HTR-8/SVneo (cell line): Measurements from ENCODE around the gene CHD2.
"Not testable (repeated sequence)": the region's sequence is repeated elsewhere in the genome, so short reads cannot be mapped to it uniquely, and the experiment has no call there.

Source experiments
- DNase-seq: peaks from one replicate; pipeline ENCODE4 v3.0.0; 2011; ENCODE audit warnings: low spot score, mixed read lengths; ENCODE audit not compliant: insufficient read length
- FAIRE-seq: peaks from 2 replicates; lab custom pipeline; 2011; peaks lifted over from hg19 to GRCh38; lab: Jason Lieb, UNC

Gene CHD2

GRCh38 chr15:92903966-92904721 lies 4.0 kb downstream of the CHD2 start:
- FAIRE-seq (peak; percentile 84), DNase-seq (peak; percentile 81)

- no peak for FAIRE-seq
- DNase-seq: no peak
Measured at GRCh38 chr15:92904722-92905571, 4.8 kb downstream of the CHD2 start.

GRCh38 chr15:92906020-92906419 lies 5.9 kb downstream of the CHD2 start:
- no peak for FAIRE-seq
- no peak for DNase-seq

DNA sequence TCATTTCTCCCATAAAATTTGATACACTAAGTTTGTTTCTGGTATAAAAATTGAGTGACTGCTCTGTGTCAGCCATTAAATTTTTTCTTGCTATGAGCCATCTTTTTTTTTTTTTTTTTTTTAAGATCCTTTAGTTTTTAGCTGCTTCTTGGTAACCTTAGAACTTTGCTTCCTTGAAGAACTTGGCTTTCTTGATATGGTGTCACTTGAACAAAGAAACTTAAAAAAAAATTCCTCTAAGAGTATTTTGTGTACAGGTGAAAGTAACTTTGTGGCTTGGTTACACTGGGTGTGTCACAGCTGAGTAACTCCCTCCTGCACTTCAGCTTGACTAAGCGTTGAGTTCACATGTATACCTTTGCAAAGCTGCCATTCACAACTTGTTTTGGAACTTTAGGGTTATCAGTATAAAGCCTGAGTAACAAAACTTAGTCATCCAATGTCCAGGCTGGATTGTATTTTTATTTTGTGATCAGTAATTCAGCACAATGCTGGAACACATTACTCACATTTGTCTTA lies 6.5 kb downstream of the CHD2 start:
- no peak for FAIRE-seq
- no peak for DNase-seq

- no peak for FAIRE-seq
- DNase-seq: no peak
Measured at GRCh38 chr15:92907229-92907628, 7.1 kb downstream of the CHD2 start.

DNA sequence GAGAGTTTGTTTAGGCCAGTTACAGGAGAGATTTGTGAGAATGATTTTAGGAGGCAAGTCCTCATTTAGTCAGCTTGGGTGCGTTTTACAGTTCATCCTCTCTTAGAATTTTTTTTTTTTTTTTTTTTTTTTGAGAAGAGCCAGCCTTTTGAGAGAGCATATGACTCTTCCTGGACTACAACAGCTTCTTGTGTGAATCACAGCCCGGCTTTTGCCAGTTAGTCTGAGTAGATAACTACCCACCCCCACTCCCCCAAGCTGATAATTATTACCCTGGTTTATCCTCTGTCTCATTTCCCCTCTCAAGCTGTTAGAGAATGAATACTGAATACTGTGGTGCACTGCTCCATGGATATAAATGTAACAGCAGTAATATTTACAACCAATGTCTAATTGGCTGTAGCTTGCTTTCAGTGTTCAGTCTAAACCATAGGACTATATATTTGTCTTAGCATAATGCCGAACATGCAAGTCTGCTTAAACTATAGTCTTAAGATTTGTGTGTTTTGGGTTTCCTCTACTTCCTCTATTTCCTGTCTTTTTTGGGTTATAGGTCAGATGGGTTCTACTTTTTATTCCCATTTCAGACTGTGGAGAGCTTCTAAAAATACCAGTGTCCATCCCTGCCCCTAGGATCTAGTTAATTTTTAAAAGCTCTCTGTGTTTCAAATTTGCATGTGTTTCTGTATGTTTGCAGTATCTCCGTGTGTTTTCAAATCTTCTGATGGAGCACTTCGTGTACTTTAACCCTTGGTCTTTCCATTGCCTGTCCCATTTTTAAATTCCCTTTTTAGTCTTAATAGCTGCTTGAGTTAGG lies 8.0 kb downstream of the CHD2 start:
- DNase-seq: no peak

DNA sequence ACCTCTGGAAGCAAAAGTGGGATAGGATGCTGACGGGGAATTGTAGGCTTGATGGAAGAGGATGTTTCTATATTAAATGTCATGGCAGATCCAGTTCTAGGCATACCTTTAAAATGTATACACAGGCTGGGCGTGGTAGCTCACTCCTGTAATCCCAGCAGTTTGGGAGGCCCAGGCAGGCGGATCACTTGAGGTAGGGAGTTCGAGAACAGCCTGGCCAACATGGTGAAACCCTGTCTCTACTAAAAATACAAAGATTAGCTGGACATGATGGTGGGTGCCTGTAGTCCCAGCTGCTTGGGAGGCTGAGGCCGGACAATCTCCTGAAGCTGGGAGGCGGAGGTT lies 8.6 kb downstream of the CHD2 start:
- FAIRE-seq: no peak

More for the DNA sequence above, 8.0 kb downstream of the CHD2 start:
- no peak for FAIRE-seq

GRCh38 chr15:92909136-92909781 lies 9.1 kb downstream of the CHD2 start:
- DNase-seq: no peak
- FAIRE-seq: no peak

More for the DNA sequence above, 8.6 kb downstream of the CHD2 start:
- no peak for DNase-seq

GRCh38 chr15:92910451-92910850 lies 10.3 kb downstream of the CHD2 start:
- no peak for DNase-seq
- no peak for FAIRE-seq

DNA sequence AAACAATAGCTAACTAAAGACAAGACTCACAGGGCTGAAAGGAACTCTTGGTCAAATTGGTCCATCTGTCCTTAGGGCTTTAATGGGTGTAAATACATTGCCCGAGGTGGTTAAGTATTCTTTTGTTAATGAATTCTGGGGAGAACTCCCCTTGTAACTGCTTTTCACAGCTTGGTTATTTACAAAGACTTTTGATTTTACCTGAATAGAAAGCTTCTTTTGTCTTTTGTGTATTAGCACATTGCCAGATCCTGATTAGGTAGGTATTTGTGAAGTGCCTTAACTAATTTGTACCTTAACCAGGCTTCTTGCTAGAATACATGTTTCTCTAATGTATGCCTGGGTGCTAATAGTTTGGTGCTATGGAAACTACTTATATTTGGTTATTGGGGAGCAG lies 14.0 kb downstream of the CHD2 start:
- FAIRE-seq (no peak), DNase-seq (no peak)

DNA sequence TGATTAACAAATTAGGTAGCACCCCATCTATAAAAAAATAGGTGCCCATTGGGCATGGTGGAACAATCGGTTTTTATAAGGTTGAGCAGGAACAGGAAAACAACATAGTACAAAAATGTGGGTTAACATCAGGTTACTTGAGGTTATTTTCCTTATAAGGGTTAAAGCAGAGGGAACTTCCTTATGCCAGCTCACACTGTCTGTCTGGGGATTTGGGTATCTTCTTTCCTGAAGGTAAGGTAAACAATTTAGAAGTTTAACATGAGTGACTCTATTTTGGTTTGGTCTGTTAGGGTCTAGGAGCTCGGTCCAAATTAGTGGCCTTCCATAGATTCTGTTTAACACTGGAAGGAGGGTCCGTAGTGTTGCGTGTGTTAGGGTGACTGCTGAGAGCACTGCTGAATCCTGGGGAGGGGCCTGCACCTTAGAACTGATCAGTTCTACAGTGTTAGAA lies 14.7 kb downstream of the CHD2 start:
- FAIRE-seq (no peak), DNase-seq (no peak)

DNA sequence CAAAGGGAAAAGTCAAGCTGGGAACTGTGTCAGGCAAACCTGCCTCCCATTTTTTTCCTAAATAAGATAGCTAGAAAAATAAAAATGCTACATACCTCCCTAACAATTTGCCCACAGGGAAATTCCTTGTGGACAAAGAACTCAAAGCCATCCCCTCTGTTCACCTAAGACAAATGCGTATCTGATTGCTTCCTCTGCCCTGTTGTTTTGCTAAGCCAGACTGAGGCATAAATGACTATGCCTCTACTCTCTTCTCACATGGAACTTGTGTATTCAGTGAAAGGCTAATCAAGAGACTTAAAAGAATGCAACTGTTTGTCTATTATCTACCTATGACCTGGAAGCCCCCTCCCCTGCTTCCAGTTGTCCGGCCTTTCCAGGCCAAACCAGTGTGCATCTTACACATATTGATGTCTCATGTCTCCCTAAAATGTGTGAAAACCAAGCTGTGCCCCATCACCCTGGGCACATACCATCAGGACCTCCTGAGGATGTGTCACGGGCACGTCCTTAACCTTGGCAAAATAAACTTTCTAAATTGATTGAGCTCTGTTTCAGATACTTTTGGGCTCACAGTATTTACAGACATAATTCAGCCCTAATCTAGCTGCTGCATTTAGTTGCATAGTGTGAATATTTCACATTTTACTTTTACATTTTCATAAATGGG lies 15.8 kb downstream of the CHD2 start:
- no peak for DNase-seq
- no peak for FAIRE-seq

DNA sequence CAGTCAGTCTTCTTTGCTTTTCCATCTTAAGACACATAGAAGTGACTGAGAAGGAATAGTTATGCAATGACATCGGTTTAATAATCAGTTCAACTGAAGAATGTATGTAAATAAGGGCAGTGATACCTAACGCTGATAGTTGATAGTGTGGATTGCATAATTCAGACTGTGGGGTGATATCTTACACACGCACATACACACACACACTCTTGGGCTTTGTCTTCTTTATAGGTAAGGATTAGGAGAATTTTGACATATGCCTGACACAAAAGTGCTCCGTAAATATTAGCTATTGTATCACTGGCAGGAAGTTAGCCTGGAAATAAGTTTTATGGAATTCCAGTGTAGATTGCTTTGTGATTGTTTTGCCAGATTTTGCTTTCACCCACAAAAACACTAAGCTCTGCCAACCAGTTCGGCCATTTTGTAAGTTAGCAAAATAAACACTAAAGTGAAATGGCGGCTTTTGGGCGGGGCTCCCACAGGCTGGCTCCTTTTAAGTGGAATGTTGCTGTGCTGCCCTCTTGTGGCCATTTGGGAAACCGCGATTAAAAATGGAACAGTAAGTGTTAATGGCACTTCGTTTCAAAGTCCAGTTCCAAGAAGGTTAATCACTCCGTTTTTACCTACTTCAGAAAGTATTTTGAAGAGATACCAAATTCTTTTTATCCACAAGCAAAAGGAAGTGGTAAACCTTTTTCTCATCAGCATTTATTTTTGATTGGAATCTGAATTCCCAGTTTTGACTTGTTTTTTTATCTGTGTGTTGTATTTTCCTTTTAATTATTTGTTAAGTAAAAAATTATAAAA lies 17.7 kb downstream of the CHD2 start:
- DNase-seq: peak; percentile 62
- FAIRE-seq: no peak

GRCh38 chr15:92918881-92919280 lies 18.8 kb downstream of the CHD2 start:
- not testable (repeated sequence) for DNase-seq, FAIRE-seq

- no peak for DNase-seq
- no peak for FAIRE-seq
Measured at GRCh38 chr15:92920595-92921161, 20.6 kb downstream of the CHD2 start.

GRCh38 chr15:92921215-92922131 lies 21.3 kb downstream of the CHD2 start:
- no peak for DNase-seq
- no peak for FAIRE-seq

DNA sequence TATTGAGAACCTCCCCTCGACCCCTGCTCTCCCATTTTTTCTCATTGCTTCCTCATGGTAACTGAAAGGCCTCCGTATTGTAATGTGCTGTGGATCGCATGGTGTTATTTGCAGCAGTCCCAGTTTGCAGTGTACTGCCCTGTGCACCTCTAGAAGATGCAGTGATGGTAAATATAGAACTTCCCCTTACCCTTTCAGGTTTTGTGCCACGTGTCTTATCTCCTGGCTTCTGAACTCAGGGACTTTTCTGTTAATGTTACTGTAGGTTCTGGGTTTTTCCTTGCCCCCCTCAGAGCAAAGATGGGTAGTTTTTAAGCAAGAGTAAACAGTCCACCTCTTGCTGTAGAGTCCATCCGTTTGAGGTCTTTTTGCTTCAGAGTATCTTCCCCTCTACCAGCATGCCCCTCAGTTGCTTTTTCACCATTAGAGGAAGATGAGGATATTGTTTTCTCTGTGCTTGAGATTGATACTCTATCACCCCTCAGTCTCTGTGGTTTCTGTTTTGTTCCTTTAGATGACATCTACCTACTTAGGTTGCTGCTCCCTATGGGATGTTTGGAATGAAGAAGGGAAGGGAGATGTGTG lies 22.4 kb downstream of the CHD2 start:
- no peak for FAIRE-seq

More for the DNA sequence above, 22.4 kb downstream of the CHD2 start:
- DNase-seq: no peak
